Upper lobe of left lung (tissue), 4 donors: Measurements from ENCODE around the gene TMEM218.

Source experiments
- EP300 ChIP-seq, 4 donors: sonication (generic); formaldehyde crosslinking; IDR thresholded peaks; one replicate each; pipeline ENCODE4 v1.5.1; 2017; ENCODE audit warnings: antibody characterized with exemption in 4 of 4, control low read depth in 2 of 4
- POLR2A ChIP-seq, 4 donors: fragments of 450-650 bp; IDR thresholded peaks; one replicate each; pipeline ENCODE4 v1.5.1; 2016 to 2017; ENCODE audit warnings: antibody characterized with exemption in 4 of 4, mild to moderate bottlenecking in 2 of 4
- POLR2AphosphoS5 ChIP-seq, 2 donors: sonication (generic); formaldehyde crosslinking; IDR thresholded peaks; one replicate each; pipeline ENCODE4 v1.5.1; 2017; ENCODE audit warnings: antibody characterized with exemption in 2 of 2
- TF ChIP-seq, protein P1 (sequence below), 6 experiments: fragments of 450-650 bp in 4 of 6; fragments of 200-600 bp in 2 of 6; sonication (generic) in 2 of 6; IDR thresholded peaks; one replicate each; pipeline ENCODE4 v1.5.1; 2016 to 2019; ENCODE audit warnings: antibody characterized with exemption in 6 of 6

GRCh38 chr11:125102025-125102424, 9.4 kb downstream of the TMEM218 start:
- TF ChIP-seq, protein P1, sequence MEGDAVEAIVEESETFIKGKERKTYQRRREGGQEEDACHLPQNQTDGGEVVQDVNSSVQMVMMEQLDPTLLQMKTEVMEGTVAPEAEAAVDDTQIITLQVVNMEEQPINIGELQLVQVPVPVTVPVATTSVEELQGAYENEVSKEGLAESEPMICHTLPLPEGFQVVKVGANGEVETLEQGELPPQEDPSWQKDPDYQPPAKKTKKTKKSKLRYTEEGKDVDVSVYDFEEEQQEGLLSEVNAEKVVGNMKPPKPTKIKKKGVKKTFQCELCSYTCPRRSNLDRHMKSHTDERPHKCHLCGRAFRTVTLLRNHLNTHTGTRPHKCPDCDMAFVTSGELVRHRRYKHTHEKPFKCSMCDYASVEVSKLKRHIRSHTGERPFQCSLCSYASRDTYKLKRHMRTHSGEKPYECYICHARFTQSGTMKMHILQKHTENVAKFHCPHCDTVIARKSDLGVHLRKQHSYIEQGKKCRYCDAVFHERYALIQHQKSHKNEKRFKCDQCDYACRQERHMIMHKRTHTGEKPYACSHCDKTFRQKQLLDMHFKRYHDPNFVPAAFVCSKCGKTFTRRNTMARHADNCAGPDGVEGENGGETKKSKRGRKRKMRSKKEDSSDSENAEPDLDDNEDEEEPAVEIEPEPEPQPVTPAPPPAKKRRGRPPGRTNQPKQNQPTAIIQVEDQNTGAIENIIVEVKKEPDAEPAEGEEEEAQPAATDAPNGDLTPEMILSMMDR (IDR thresholded peaks at IDR 0.05) = no peak
- no peak for TF ChIP-seq POLR2AphosphoS5 (IDR thresholded peaks at IDR 0.05)
- TF ChIP-seq POLR2A (IDR thresholded peaks at IDR 0.05) = no peak
- no peak for TF ChIP-seq EP300 (IDR thresholded peaks at IDR 0.05)
